Fibroblast of skin of scalp (primary cell): ENCODE data around the gene CLCN2.

Experiments used
- DNase-seq: peaks from one replicate; pipeline ENCODE4 v3.0.0-alpha.2; 2013

Gene CLCN2

DNA sequence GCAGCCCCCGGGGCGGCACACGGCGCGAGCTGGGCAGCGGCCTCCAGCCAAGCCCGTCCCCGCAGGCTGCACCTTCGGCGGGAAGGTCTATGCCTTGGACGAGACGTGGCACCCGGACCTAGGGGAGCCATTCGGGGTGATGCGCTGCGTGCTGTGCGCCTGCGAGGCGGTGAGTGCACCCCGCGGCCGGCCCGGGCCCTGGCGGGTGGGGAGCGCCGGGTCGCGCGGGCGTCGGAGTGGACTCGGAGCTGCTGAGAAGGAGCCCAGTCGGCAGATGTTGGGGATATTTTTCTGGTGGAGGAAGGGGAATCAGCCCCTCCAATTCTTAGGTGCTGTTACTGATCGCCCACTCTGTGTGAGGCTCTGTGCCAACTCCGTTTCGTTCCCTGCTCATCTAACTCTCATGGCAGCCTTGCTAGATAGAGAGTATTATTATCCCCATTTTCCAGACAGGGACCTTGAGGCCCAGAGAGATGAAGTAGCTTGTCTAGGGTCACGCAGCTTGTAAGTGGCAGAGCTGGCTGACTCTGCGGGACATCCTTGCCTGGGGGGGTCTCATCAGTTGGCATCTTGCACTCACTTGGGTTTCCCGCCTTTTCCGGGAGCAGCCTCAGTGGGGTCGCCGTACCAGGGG, 19.3 kb upstream of the CLCN2 start:
- no peak for DNase-seq

- DNase-seq: peak; percentile 47
Observed at GRCh38 chr3:184380185-184380626, 18.8 kb upstream of the CLCN2 start.

DNA sequence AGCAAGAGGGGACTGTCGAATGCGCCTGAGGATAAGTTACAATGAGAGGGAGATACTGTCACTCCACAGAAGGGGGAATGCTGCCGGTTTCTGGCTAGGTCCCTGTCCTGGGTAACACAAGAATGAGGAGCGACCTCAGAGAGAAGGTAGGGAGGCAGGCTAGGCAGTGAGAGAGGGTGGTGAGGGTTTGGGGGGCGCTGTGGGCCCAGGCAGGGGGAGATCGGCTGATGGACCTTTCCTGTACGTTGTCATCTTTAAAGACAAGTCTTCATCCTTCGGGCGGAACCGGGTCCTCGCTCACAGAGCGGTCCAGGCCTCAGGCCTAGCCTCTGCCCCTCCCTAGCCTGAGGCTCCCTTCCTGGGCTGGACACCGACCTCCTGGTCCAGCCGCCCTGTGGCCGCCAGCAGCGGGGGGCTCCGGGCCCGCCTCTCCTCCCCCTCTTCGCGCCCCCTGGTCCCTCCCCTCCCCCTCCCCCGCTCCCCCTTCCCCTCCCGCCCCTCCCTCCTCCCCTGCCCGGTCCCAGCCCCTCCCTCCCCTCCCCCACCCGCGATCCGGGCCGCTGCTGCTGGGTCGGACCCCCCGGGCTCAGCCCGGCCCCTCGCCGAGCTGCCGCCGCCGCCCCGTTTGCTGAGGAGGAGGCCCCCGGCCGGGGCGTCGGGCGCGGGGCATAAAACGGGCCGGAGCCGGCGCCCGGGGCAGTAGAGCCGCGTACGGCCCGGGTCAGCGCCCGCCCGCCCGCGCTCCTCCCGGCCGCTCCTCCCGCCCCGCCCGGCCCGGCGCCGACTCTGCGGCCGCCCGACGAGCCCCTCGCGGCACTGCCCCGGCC, 18.2 kb upstream of the CLCN2 start, which contains the start of gene CHRD:
Gene CHRD (plus strand): TSS at position 697 of the 827 bp plus-strand sequence. CDS start 265 bp downstream, outside the sequence.
- DNase-seq: no peak

GRCh38 chr3:184378651-184379357, 17.4 kb upstream of the CLCN2 start:
- no peak for DNase-seq

DNA sequence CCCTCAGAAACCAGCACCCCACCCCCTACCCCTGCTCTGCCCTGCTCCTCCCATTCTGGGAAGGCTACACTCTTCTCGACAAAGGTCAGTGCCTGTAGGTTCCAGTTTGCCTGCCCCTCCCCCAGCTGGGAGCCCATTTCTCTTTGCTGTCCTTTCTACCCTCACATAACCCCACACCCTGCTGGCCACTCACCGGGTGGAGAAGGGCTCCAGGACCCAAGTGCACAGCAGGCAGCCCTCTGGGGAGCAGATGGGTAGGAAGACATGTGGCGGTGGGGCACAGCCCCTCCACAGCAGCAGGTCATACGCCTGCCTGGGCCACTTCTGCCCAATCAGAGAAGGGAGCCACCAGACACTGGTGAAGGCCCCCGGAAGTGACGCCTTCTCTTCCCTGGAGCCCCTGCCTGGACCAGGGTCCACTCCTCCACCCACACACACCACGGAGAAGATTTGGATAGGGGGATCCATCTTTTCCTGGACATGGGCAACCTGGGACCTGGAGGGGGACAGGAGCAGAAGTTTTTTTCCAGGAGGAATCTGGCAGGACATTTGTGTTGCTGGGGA, 16.6 kb upstream of the CLCN2 start, which contains the start of gene THPO:
Gene THPO (minus strand): TSS at position 326 of the 564 bp plus-strand sequence. CDS start 1,948 bp downstream, outside the sequence.
- no peak for DNase-seq

DNA sequence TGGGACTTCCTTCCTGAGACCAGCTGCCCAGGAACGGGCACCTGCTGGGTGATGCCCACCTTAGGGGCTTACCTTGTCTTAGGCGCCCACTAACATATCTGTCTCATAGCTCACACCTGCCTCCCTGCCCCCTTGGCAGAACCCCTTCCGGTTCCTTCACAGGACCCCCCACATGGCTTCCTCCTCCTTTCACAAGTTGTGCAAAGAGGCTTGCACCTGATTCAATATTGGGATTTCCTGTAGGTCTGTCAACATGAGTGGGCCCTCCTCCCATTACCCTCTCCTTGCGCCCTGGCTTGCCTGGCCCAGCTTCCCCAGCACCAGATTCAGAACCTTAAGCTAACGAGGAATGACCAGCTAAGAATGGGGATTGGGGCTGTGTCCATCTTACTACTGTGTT, 16.0 kb upstream of the CLCN2 start:
- DNase-seq: no peak

GRCh38 chr3:184375747-184376461, 14.5 kb upstream of the CLCN2 start:
- no peak for DNase-seq

- DNase-seq: no peak
Observed at GRCh38 chr3:184373422-184373821, 12.0 kb upstream of the CLCN2 start.

GRCh38 chr3:184372911-184373310, 11.5 kb upstream of the CLCN2 start:
- no peak for DNase-seq

GRCh38 chr3:184372296-184372821, 11.0 kb upstream of the CLCN2 start:
- no peak for DNase-seq

DNA sequence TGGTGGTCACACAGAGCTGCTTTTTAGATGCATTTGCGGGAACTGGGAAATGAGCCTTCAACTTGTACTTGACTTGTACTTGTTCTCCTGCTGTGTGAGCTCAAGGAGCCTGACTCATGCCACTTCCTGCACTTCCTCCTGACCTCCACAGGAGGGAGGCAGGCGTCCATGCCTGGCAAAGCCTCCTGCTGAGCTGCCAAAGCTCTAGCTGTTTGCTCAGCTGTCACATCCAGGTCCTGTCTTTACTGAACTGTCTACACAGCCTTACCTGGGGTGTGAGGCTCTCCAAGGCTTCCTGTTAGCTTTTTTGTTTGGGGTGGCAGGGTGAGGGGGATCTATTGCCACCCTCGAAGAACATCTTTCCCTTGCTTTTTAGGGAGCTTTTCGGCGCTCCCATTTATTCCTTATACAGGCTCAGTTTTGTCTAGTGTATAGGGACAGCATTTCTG, 10.2 kb upstream of the CLCN2 start:
- DNase-seq: peak; percentile 88

DNA sequence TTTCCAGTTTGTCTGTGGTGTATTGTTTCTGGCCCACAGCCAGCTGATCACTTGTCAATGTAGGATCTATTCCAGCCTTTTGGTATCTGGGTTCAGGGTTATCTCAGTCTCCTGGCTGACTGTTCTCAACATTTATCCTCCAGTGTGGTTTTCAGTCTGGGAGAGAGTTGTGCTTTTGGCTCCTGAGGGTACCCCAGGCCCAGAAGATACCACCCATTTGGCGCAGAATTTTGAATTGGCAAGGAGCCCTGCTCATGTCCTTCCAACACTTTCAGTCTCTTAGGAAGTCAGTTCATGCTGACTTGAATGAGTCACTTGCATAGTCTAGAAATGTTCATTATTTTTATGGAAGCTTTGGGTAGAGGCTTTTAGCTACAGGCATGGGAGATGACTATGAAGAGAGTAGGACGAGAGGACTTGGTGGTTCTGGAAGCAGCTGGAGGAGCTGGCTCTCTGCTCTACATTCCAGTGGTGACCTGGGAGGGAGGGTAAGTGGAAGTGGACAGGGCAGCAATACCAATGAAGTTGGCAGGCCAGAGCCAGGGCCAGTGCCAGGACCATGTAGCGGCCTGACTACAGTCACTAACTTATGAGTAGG, 7.3 kb upstream of the CLCN2 start:
- peak; percentile 53 for DNase-seq

GRCh38 chr3:184368116-184368515, 6.7 kb upstream of the CLCN2 start:
- DNase-seq: no peak

- peak; percentile 55 for DNase-seq
Observed at GRCh38 chr3:184366619-184367289, 5.3 kb upstream of the CLCN2 start.

GRCh38 chr3:184362668-184363546, 1.5 kb upstream of the CLCN2 start:
- DNase-seq: peak; percentile 97

DNA sequence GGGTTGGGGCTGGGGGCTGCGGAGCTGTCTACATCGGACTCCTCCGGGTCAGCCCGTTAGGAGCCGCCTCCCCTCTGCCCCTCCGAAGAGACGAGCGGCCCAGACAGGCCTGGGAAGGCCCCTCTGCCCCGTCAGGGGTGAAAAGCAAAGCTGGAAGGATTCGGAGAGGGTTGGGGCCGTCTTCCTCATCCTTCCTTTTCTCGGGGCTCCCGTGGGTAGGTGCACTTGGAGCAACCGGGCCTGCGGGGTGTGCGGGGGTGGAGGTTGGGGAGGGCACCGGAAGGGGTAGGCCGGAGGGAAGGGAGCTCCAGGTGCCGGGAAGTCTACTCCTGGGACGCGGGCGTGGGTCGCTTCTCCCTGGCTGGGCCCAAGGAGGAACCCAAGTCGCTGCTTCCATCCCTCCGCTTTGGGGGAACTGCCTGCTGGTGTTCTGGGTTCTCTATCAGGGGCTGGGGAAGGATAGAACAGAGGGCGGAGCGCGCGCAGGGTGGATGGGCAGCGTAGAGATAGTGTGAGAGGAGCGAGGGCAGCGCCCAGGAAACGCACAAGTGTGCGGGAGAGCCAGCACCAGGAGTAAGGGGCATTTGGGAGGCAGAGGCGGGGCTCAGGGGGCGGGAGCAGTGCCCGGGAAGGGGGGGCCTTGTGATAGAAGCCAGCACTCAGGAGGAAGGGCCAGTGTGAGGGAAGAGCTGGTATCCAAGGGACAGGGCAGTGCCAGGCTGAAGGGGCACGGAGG, 695 bp upstream of the CLCN2 start:
- DNase-seq: no peak

- no peak for DNase-seq
Observed at GRCh38 chr3:184360929-184361531, 375 bp downstream of the CLCN2 start.
